ENCODE data around the gene MLLT1. TPM values are rescaled to one million over a fixed set of nuclear protein-coding genes. Genes with fewer than 3 reads are reported as not detected.

The MLLT1 gene
- total and polyA plus RNA-seq, 2 donors (not counting 1 experiment from before 2014, with no cell fraction given): 19.4 to 40.2 TPM

- WGBS (ENCODE audit: insufficient coverage): 90% methylated on average over 11 of the region's 11 CpGs
- Histone ChIP-seq H3K36me3 (replicated peaks in 1 of 2; ENCODE audit: control extremely low read depth in 1 of 2, control insufficient read depth in 1 of 2, extremely low read depth in 1 of 2, insufficient read depth in 2 of 2, low read length in 1 of 2) (peaks cover 0 to 18% of the 10 kb centered on the region in 2 experiments), H3K4me3 (ENCODE audit: control extremely low read depth in 1 of 5, extremely low read depth in 1 of 5, insufficient read depth in 1 of 5, low read depth in 2 of 5, low read length in 4 of 5) (no peak overlapping the region), H3K4me2 (replicated peaks; ENCODE audit: low read depth, low read length, poor library complexity, severe bottlenecking) (no peak overlapping the region), H4K20me1 (ENCODE audit: control insufficient read depth, insufficient read depth, low read length, poor library complexity, severe bottlenecking) (peaks cover 81% of the 10 kb centered on the region), H3K4me1 (ENCODE audit: control insufficient read depth in 2 of 2, insufficient read depth in 2 of 2, low read length in 2 of 2) (peaks cover 0 to 2% of the 10 kb centered on the region in 2 donors), H3K79me2 (ENCODE audit: control insufficient read depth, insufficient read depth, low read length) (peaks cover 86% of the 10 kb centered on the region), H3K9me3 (ENCODE audit: control extremely low read depth in 1 of 3, control insufficient read depth in 2 of 3, insufficient read depth in 1 of 3, low read length in 2 of 3) (no peaks in the 10 kb centered on the region), H3K27ac (ENCODE audit: low read length in 2 of 2) (no peak overlapping the region), H3K27me3 (replicated peaks in 1 of 4; ENCODE audit: control extremely low read depth in 1 of 4, control insufficient read depth in 3 of 4, insufficient read depth in 4 of 4, low read length in 3 of 4) (no peaks in the 10 kb centered on the region), H3K9ac (ENCODE audit: low read length) (no peak overlapping the region), H2AFZ (ENCODE audit: insufficient read depth, low read depth, low read length, poor library complexity, severe bottlenecking) (no peak overlapping the region)
- ATAC-seq (ENCODE audit: low read depth) (no peak), DNase-seq (no peak)
- H3K4me3 Mint-ChIP-seq: no peak overlapping the region
- H3K27me3 Mint-ChIP-seq: no peaks in the 10 kb centered on the region
- no peaks in the 10 kb centered on the region for H3K9me3 Mint-ChIP-seq (ENCODE audit: insufficient read depth)
- TF ChIP-seq CTCF (IDR thresholded peaks at IDR 0.05) (no peak), EZH2 (IDR thresholded peaks at IDR 0.05; ENCODE audit: borderline replicate concordance, insufficient read depth, low read depth, low read length, poor library complexity, severe bottlenecking) (no peak)
- intact Hi-C loops (cut with micrococcal nuclease): no loop called here
- no peak overlapping the region for H3K27ac Mint-ChIP-seq
- peaks cover 15% of the 10 kb centered on the region for H3K4me1 Mint-ChIP-seq
- ChIA-PET CTCF (no interaction called here), POLR2A (no interaction called here)
Observed at GRCh38 chr19:6272411-6272791, 7.4 kb downstream of the MLLT1 start.

DNA sequence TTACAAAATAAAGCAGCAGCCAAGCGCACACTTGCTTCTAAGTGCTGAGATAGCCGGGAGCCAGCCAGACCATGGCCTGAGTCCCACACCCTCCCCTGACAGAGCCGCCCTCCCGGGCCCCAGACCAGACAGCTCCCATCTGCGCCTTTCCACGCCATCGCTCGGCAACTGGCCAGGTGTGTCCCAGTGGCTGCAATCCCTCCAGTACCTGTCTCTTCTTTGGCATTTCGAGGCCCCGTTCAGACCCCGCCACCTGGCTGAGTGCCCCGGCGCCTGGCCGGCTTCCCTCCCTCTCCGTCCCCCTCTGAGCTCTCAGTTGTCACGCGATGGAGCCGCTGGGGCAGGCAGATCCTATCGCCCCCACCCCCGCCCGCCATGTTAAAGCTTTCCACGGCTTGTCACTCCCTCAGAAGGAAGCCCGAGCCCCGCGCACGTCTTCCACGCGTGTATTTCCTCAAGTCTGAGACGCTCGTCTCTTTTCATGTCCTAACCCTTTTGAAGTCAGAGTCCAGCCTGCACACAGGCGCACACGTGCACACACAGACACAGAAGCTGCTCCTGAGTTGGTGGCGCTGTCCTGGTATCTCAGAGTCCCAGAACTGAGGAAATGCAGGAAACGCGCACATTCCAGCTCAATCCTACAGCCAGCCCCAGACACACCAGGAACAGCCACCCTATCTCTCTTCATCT lies 7.9 kb downstream of the MLLT1 start:
- Mint-ChIP-seq H3K9me3 (ENCODE audit: insufficient read depth) (no peaks in the 10 kb centered on the region), H3K27ac (no peak overlapping the region), H3K4me3 (no peak overlapping the region), H3K4me1 (peaks cover 11% of the 10 kb centered on the region), H3K27me3 (no peaks in the 10 kb centered on the region)
- peaks cover 0 to 20% of the 10 kb centered on the region in 2 experiments for H3K36me3 ChIP-seq (replicated peaks in 1 of 2; ENCODE audit: control extremely low read depth in 1 of 2, control insufficient read depth in 1 of 2, extremely low read depth in 1 of 2, insufficient read depth in 2 of 2, low read length in 1 of 2)
- no peak for DNase-seq
- no peaks in the 10 kb centered on the region for H3K4me1 ChIP-seq (ENCODE audit: control insufficient read depth in 2 of 2, insufficient read depth in 2 of 2, low read length in 2 of 2)
- H2AFZ ChIP-seq (ENCODE audit: insufficient read depth, low read depth, low read length, poor library complexity, severe bottlenecking): no peak overlapping the region
- no peak for ATAC-seq (ENCODE audit: low read depth)
- WGBS (ENCODE audit: insufficient coverage): 96% methylated on average over 34 of the region's 35 CpGs
- H3K9ac ChIP-seq (ENCODE audit: low read length): no peak overlapping the region
- no peak overlapping the region for H3K4me3 ChIP-seq (ENCODE audit: control extremely low read depth in 1 of 5, extremely low read depth in 1 of 5, insufficient read depth in 1 of 5, low read depth in 2 of 5, low read length in 4 of 5)
- peaks cover 76% of the 10 kb centered on the region for H4K20me1 ChIP-seq (ENCODE audit: control insufficient read depth, insufficient read depth, low read length, poor library complexity, severe bottlenecking)
- POLR2A ChIA-PET: no interaction called here
- no peaks in the 10 kb centered on the region for H3K27me3 ChIP-seq (replicated peaks in 1 of 4; ENCODE audit: control extremely low read depth in 1 of 4, control insufficient read depth in 3 of 4, insufficient read depth in 4 of 4, low read length in 3 of 4)
- CTCF ChIA-PET: no interaction called here
- H3K4me2 ChIP-seq (replicated peaks; ENCODE audit: low read depth, low read length, poor library complexity, severe bottlenecking): no peak overlapping the region
- H3K27ac ChIP-seq (ENCODE audit: low read length in 2 of 2): no peak overlapping the region
- peaks cover 82% of the 10 kb centered on the region for H3K79me2 ChIP-seq (ENCODE audit: control insufficient read depth, insufficient read depth, low read length)
- intact Hi-C loops (cut with micrococcal nuclease): no loop called here
- H3K9me3 ChIP-seq (ENCODE audit: control extremely low read depth in 1 of 3, control insufficient read depth in 2 of 3, insufficient read depth in 1 of 3, low read length in 2 of 3): no peaks in the 10 kb centered on the region
- TF ChIP-seq CTCF (IDR thresholded peaks at IDR 0.05) (no peak), EZH2 (IDR thresholded peaks at IDR 0.05; ENCODE audit: borderline replicate concordance, insufficient read depth, low read depth, low read length, poor library complexity, severe bottlenecking) (no peak)

Measured in B cell (primary cell).